Sigmoid colon (tissue), 4 donors: ENCODE measurements around the gene ABHD17B.

ENCODE experiments used
- CTCF ChIP-seq, 4 experiments: fragments of 450-650 bp in 3 of 4; fragments of 200-600 bp in 1 of 4; IDR thresholded peaks; one replicate each; pipeline ENCODE4 v1.5.1; 2016 to 2019; ENCODE audit warnings: antibody characterized with exemption in 4 of 4, mild to moderate bottlenecking in 3 of 4, moderate library complexity in 2 of 4
- EP300 ChIP-seq, 4 donors: sonication (generic); formaldehyde crosslinking; IDR thresholded peaks; one replicate each; pipeline ENCODE4 v1.6.1; 2017; ENCODE audit warnings: antibody characterized with exemption in 4 of 4
- POLR2A ChIP-seq, 2 donors: fragments of 450-650 bp; IDR thresholded peaks; one replicate each; pipeline ENCODE4 v1.6.1; 2016; ENCODE audit warnings: antibody characterized with exemption in 2 of 2, mild to moderate bottlenecking in 2 of 2, moderate library complexity in 2 of 2
- POLR2AphosphoS5 ChIP-seq, 4 donors: sonication (generic); formaldehyde crosslinking; IDR thresholded peaks; one replicate each; pipeline ENCODE4 v1.6.1; 2017; ENCODE audit warnings: antibody characterized with exemption in 4 of 4

GRCh38 chr9:71820403-71820921, 90.5 kb downstream of the ABHD17B start:
- no peak for TF ChIP-seq CTCF (IDR thresholded peaks at IDR 0.05)
- no peak for TF ChIP-seq POLR2AphosphoS5 (IDR thresholded peaks at IDR 0.05)
- TF ChIP-seq EP300 (IDR thresholded peaks at IDR 0.05): no peak
- no peak for TF ChIP-seq POLR2A (IDR thresholded peaks at IDR 0.05)
